Measurements from ENCODE around the gene CPAMD8.

CPAMD8 gene

DNA sequence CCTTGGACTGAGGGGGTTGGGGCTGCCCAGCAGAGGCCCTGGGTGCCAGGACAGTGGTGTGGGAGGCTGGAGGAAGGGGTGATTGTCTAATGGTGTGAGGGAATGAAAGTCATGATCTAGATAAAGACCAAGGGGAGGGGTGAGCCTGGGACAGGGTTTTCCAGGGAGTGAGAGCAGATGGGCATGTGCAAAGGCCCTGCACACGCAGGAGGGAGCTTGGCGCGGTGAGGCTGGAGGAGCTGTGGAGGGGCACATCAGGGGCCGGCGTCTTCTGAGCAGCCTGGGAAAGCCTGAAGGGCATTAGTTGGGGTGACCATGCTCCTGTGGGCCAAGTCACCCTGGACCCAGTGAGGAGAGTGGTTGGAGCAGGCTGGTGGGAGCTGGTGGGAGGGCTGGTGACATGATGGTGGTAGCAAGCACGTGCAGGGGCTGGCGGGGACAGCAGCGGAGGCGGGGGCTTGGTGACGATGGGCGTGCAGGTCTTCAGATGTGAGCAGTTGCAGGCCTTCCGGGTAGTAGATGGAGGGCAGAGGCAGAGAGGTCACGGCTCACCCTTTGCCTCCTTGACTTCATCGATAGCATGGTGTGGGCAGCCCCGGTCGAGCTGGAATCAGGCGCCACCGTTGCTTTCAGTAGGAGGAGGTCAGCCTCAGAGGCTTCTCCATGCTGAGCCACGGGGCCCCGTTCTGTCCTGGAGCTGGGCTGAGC is 158.0 kb downstream of the CPAMD8 start:
- no peak for DNase-seq

DNA sequence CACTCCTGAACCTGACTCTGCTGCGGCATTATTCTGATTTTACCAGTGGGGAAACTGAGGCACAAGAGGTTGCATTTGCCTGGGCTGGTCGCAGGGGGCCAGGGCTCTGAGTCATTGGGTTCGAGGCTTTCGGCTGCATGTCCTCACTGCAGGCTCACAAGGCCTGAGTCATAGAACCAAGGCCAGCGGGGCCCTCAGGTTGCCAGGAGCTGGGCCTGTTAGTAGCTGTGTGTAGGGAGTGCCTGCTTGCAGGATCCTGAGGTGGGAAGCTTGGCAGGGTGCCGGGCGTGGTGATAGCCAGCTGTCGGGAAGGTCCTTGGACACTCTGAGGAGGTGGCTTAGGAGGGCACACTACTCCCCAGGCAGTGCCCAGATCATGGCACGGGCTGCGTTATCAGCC is 159.4 kb downstream of the CPAMD8 start:
- no peak for DNase-seq

DNA sequence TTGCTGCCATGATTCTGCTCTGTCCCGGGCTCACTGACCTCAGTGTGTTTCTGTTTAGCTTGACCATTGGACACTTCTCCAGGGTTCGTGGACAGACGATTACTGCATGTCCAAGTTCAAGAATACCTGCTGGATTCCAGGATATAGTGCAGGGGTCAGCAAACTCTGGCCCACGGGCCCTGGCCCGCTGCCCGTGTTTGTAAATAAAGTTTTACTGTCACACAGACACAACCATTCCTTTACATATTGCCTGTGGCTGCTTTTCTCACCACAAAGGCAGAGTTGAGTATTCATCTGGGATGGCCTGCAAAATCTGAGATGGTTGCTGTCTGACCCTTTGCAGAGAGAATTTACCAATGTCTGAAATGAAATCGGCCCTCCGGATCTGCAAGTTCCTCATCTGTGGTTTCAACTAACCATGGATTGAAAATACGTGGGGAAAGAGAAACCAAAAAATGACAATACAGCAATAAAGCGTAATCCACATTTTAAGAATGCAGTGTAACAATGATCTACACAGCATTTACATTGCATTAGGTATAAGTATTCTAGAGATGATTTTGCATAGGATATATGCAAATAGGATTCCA is 163.7 kb downstream of the CPAMD8 start:
- DNase-seq: peak; percentile 61 to 75

DNA sequence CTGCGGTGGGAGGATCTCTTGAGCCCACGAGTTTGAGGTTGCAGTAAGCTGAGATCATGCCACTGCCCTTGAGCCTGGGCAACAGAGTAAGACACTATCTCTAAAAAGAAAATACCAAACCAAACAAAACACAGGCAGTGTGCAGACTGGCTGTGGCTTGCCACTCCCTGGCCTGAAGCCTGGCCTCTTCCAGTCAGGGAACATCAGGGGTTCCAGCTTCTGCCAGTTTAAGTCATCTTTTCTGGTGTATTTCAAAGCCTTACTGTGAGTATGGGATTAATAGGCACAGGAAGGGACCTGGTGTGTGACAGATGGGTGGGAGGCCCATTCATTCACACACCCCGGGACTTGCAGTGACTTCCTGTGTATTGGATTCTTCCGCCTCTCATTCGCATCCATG is 164.8 kb downstream of the CPAMD8 start:
- no peak for DNase-seq

DNA sequence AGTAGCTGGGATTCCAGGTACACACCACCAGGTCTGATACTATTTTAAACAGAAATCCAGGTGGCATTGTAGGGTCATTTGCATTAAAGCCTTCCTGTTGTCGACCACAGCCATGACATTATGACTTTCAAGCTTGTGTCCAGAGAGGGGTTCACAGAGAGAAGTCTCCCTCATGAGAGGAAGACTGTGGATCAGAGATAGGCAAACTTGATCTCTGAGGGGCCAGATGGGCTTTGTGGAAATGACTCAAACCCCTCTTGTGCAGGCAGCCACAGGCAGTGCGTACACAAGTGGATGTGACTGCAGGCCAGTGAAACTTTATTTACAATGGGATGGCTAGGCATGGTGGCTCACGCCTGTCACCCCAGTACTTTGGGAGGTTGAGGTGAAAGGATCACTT is 165.6 kb downstream of the CPAMD8 start:
- no peak for DNase-seq

DNA sequence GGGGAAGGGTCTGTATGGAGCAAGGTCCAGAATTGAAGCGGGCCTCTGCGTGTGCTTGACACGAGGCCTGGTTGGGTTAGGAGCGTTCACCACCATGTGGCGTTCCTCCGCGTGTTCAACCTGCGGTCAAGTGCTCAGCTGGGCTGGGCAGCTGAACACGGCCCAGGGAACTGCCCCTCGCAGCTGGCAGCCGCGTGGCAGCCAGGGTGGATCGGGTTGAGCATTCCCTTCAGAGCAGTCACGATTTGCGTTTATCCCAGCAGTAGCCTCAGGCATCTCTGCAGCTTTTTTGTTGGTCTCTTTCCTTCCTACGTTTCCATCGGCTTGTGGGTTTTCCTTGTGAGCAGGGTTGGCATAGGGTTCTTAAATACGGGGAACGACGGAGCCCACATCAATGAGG is 166.5 kb downstream of the CPAMD8 start:
- no peak for DNase-seq

DNA sequence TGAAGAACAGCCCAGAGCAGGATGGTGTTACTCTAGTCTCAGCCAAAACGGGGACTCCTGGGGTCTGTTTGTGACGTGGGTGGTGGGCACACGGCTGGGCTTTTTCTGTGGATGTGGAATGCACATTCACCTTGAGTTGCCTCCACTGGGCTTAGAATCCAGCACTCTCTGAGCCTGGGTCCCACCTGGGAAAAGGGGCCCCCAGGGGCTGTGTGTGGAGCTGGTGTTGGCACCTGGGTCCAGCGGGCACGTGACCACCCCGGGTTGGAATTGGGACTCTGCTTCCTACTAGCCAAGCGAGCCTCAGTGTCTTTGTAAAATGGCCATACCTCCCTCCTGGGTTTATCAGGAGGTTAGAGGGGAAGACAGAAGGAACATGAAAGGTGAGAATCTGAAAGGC is 167.0 kb downstream of the CPAMD8 start:
- DNase-seq: no peak

DNA sequence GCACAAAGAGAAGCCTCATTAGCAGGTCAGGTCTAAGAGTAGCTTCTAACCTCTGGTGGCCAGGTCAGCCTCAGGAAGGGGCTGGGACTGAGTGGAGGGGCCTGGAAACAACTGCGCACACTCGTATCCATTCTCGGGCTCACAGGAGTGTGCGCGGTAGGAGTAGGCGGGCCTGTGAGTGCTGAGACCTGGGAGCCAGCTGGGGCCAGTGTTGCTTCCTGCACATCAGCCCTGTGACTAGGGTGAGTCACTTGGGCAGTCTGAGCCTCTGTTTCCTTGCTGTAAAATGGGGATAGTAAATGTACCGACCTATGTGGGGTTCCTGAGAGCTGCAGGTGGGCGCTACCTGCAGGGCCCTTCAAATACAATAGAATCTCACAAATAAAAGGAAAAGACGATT is 170.5 kb downstream of the CPAMD8 start:
- no peak for DNase-seq

DNA sequence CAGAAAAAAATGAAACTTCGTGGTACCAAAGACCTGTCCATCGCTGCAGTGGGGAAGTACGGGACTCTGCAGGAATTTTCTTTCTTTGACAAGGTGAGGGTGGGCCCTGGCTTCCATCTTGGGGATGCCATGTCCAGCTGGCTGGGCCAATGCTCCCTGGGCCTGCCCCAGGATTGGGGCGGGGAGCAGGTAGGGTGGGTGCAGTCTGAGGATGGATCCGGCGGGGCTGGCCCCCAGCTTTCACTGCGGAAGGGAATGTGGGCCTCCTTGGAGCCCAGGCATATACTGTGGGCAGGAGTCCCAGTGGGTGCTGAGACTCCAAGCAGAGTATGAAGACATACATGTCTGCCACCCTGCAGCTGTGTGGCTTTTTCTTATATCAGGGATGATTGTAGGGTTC is 173.5 kb downstream of the CPAMD8 start:
- DNase-seq: no peak

DNA sequence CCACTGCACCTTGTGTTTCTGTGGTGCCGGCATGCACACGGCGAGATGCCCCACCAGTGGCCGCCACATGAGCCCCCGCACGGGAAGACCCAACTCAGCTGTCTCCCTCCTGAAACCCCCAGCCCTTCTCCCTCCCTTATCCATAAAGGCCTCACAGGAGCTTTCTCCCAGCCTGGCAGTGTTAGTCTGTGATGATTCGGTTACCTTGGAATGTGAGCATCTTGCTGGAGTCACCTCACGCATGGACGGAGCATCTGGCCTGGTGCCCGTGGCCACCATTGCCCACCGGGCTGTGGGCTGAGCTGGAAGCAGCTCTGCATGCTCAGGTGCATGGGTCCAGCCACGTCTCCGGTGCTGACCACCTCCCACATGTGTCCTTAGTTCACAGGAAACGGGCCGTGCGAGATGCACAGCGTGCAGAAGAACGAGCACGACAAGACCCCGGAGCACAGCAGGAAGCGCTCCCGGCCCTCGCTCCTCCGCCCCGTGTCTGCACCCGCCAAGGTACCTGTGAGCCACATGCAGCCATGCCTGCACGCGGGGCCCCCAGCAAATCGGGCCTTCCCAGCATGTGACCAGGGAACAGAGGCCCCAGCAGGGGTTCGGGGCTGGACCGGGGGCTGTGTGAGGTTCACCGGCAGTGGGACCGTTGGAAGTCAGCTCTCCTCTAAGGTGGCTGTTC is 175.4 kb downstream of the CPAMD8 start:
- no peak for DNase-seq

DNA sequence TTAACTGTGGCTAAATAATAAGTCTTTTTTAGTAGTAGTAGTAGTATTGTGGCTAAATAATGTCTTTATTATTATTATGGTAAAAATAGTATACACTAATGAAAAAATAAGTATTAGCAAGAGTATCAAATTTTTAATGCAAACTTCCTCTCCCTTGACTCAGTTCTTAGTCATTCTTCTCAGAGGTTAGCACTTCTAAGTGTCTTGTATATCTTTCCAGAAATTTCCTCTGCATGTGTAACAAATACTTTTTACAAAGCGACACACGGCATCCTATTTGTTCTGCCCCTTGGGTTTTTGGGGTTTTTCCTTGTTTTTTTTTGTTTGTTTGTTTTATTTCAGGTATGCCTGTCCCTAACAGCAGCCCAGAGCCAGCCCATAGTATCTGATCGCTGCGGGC is 176.5 kb downstream of the CPAMD8 start:
- DNase-seq: no peak

DNA sequence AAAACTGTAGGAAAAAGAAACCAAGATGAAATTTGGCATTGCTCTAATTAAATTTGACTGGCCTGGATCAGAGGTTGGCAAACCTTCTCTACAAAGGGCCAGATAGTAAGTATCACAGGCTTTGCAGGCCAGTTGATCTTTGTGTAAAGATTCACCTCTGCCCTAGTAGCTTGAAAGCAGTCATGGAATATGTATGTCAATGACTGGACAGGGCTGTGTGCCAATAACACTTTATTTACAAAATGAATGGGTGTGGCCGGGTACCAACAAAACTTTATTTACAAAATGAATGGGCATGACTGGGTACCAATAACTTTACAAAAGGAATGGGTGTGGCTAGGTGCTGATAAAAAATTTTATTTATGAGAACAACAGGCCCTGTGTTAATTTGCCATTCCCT is 177.4 kb downstream of the CPAMD8 start:
- no peak for DNase-seq

DNA sequence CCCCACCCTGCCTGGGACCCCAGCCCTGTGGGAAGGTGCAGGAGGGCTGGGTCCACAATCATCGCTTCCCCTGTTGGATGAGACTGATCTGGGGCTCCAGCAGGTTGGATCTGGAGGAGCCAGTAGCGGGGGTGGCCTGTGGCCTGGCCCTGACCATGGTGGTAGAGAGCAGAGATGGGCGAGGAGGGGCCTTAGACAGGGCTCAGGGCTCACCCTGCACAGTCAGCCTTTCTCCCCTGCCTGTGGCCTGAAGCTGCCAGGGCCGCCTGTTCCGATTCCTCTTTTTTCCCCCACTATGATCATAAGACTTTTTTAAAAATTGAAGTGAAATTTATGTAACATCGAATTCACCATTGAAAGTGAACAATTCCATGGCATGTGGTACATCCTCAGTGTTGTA is 179.2 kb downstream of the CPAMD8 start:
- peak; percentile 41 to 47 for DNase-seq

DNA sequence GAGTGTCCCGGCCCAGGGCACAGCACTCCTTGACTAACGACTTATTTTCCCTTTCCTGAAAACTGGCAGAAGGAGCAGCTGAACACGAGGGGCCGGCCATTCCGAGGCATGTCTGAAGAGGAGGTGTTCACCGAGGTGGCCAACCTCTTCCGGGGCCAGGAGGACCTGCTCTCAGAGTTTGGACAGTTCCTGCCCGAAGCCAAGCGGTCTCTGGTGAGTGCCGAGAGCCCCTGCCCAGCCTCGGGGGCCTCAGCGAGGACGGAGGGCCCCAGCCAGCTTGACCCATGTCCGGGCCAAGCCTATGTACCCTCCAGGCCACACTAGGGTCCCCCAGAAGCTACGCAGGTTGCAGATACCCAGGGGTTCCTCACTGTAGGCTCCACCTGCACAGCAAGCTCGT is 179.7 kb downstream of the CPAMD8 start:
- no peak for DNase-seq
